Measurements from ENCODE around the gene DGKD.
A peak's percentile ranks its signal among the peaks of the same experiment; 100 is the strongest.

The DGKD gene

GRCh38 chr2:233464056-233464455 lies 109.8 kb downstream of the DGKD start:
- intact Hi-C loops (cut with DNase I) = no loop called here
- peak in 3 of 10 donors; percentile 24 to 58 (median 51) for DNase-seq

- peak in 3 of 10 donors; percentile 55 to 70 (median 55) for DNase-seq
- intact Hi-C loops (cut with DNase I) = no loop called here
Observed at GRCh38 chr2:233464531-233465240, 110.4 kb downstream of the DGKD start.

- peak in 7 of 10 donors; percentile 6 to 92 (median 61) for DNase-seq
Observed at GRCh38 chr2:233466991-233467603, 112.8 kb downstream of the DGKD start.

GRCh38 chr2:233468047-233468740 lies 113.9 kb downstream of the DGKD start:
- intact Hi-C loops (cut with DNase I) = no loop called here
- DNase-seq = peak in 5 of 10 donors; percentile 6 to 84 (median 71)

More at GRCh38 chr2:233466991-233467603, 112.8 kb downstream of the DGKD start:
- intact Hi-C loops (cut with DNase I) = no loop called here

GRCh38 chr2:233468741-233469110 lies 114.4 kb downstream of the DGKD start:
- intact Hi-C loops (cut with DNase I) = no loop called here
- DNase-seq = peak in 5 of 10 donors; percentile 4 to 70 (median 60)

GRCh38 chr2:233469261-233470010 lies 115.1 kb downstream of the DGKD start:
- intact Hi-C loops (cut with DNase I) = no loop called here
- DNase-seq = peak in 7 of 10 donors; percentile 9 to 90 (median 71)

GRCh38 chr2:233470011-233470687 lies 115.9 kb downstream of the DGKD start:
- DNase-seq = peak; percentile 45 to 97 (median 78)
- intact Hi-C loops (cut with DNase I) = no loop called here

GRCh38 chr2:233470839-233471238 lies 116.5 kb downstream of the DGKD start:
- intact Hi-C loops (cut with DNase I) = no loop called here
- peak in 5 of 10 donors; percentile 4 to 69 (median 53) for DNase-seq

GRCh38 chr2:233471291-233472035 lies 117.2 kb downstream of the DGKD start:
- intact Hi-C loops (cut with DNase I) = no loop called here
- DNase-seq = peak in 4 of 10 donors; percentile 6 to 75 (median 41)

- DNase-seq = peak in 5 of 10 donors; percentile 3 to 75 (median 32)
- intact Hi-C loops (cut with DNase I) = no loop called here
Observed at GRCh38 chr2:233473386-233473791, 119.1 kb downstream of the DGKD start.

- DNase-seq = peak in 2 of 10 donors; percentile 4 to 54
- intact Hi-C loops (cut with DNase I) = no loop called here
Observed at GRCh38 chr2:233473878-233474277, 119.6 kb downstream of the DGKD start.

- intact Hi-C loops (cut with DNase I) = no loop called here
- DNase-seq = peak in 4 of 10 donors; percentile 9 to 80 (median 68)
Observed at GRCh38 chr2:233474308-233475160, 120.2 kb downstream of the DGKD start.

GRCh38 chr2:233476063-233476410 lies 121.7 kb downstream of the DGKD start:
- intact Hi-C loops (cut with DNase I) = no loop called here
- DNase-seq = peak in 3 of 10 donors; percentile 5 to 69 (median 37)

GRCh38 chr2:233476651-233477547 lies 122.6 kb downstream of the DGKD start:
- intact Hi-C loops (cut with DNase I) = no loop called here
- peak in 5 of 10 donors; percentile 5 to 78 (median 70) for DNase-seq

- peak in 2 of 10 donors; percentile 78 to 82 for DNase-seq
- intact Hi-C loops (cut with DNase I) = no loop called here
Observed at GRCh38 chr2:233477548-233478433, 123.5 kb downstream of the DGKD start.
